ENCODE data around the gene TMEM95. TPM values are rescaled to one million over a fixed set of nuclear protein-coding genes. Genes with fewer than 3 reads are reported as not detected.

Gene TMEM95
- total RNA-seq, 1 experiment from 2014 or later: not detected

DNA sequence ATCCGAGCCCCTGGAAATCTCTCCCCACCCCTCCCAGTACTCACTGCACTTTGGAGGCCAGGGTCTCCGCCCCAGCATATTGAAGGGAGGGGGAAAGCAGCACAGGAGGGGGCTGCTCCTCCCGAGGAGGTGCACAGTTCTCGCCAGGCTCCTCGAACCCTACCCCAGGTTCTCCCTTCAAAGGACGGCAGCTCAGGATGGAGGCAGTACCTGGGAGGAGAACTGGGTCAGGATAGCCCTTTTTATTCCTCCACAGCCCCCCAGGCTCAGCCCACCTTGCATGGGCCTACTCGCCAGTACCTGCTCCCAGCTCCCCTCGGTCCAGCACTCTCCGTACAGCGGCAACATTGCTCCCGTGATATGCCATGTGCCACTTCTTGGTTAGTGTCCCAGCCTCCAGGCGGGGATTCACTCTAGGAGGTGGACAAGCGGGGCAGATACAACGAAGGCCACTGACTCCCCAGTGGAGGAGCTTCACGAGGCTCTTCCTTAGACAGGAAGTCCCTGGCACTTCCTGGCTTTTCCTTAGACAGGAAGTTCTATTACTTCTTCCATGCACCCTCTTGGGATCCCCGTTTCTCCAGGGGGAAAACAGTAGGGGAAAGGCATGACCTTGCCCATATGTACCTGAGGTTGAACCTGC is 37.7 kb upstream of the TMEM95 start (continued):
- TF ChIP-seq, protein P1, sequence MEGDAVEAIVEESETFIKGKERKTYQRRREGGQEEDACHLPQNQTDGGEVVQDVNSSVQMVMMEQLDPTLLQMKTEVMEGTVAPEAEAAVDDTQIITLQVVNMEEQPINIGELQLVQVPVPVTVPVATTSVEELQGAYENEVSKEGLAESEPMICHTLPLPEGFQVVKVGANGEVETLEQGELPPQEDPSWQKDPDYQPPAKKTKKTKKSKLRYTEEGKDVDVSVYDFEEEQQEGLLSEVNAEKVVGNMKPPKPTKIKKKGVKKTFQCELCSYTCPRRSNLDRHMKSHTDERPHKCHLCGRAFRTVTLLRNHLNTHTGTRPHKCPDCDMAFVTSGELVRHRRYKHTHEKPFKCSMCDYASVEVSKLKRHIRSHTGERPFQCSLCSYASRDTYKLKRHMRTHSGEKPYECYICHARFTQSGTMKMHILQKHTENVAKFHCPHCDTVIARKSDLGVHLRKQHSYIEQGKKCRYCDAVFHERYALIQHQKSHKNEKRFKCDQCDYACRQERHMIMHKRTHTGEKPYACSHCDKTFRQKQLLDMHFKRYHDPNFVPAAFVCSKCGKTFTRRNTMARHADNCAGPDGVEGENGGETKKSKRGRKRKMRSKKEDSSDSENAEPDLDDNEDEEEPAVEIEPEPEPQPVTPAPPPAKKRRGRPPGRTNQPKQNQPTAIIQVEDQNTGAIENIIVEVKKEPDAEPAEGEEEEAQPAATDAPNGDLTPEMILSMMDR (IDR thresholded peaks at IDR 0.05 in 2 of 3, conservative IDR thresholded peaks at IDR 0.05 in 1 of 3; ENCODE audit: borderline replicate concordance in 1 of 3, insufficient read depth in 1 of 3, low read depth in 2 of 3, low read length in 2 of 3): no peak
- TF ChIP-seq POLR2A (IDR thresholded peaks at IDR 0.05; ENCODE audit: borderline replicate concordance, extremely low read depth, insufficient read depth, insufficient read length) (no peak), POLR2AphosphoS5 (IDR thresholded peaks at IDR 0.05; ENCODE audit: low read depth, low read length) (no peak), SP1 (IDR thresholded peaks at IDR 0.05; ENCODE audit: low read depth) (no peak), EZH2phosphoT487 (IDR thresholded peaks at IDR 0.05; ENCODE audit: borderline replicate concordance) (no peak)

- Histone ChIP-seq H3K9me3 (ENCODE audit: control insufficient read depth in 1 of 2, insufficient read depth in 1 of 2, low read depth in 1 of 2, low read length in 2 of 2) (no peaks in the 10 kb centered on the region), H3K9me2 (ENCODE audit: insufficient read depth) (no peaks in the 10 kb centered on the region), H3K36me3 (ENCODE audit: control insufficient read depth in 1 of 2, insufficient read depth in 2 of 2, low read length in 2 of 2) (peaks cover 25 to 49% of the 10 kb centered on the region in 2 experiments; a peak in 3 of 4 replicates), H3K9ac (ENCODE audit: low read length) (no peak overlapping the region), H3K4me3 (replicated peaks in 1 of 2; ENCODE audit: low read depth in 1 of 2, low read length in 2 of 2) (no peak overlapping the region), H3K4me2 (ENCODE audit: low read length) (no peak overlapping the region), H3K79me2 (ENCODE audit: insufficient read depth, low read length) (peaks cover 16% of the 10 kb centered on the region), H2AFZ (ENCODE audit: low read depth, low read length, poor library complexity, severe bottlenecking) (no peak overlapping the region), H4K20me1 (ENCODE audit: insufficient read depth) (0 out of 2 replicates have a peak, but pooled peaks cover 4% of the 10 kb centered on the region), H3K27me3 (ENCODE audit: insufficient read depth, low read length) (no peaks in the 10 kb centered on the region), H3K4me1 (ENCODE audit: control insufficient read depth in 1 of 2, insufficient read depth in 2 of 2, low read length in 2 of 2) (peaks cover 13 to 24% of the 10 kb centered on the region in 2 experiments), H3K27ac (ENCODE audit: low read depth, low read length) (0 out of 2 replicates have a peak overlapping the region, but pooled peaks have one; percentile 18)
- ChIA-PET RAD21 (ENCODE audit: low non-redundant PET in 1 of 2, low total read pairs in 2 of 2, uncharacterized antibody in 2 of 2, unreplicated experiment in 2 of 2) (no interaction called here), CTCF (no interaction called here), POLR2A (no interaction called here)
- intact Hi-C loops (cut with micrococcal nuclease): no loop called here
- no peak for TF ChIP-seq ZNF274 (IDR thresholded peaks at IDR 0.05; ENCODE audit: low read depth, low read length)
- TF ChIP-seq, protein P2, sequence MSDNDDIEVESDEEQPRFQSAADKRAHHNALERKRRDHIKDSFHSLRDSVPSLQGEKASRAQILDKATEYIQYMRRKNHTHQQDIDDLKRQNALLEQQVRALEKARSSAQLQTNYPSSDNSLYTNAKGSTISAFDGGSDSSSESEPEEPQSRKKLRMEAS (IDR thresholded peaks at IDR 0.05): no peak
- no peak for TF ChIP-seq POLR2A (IDR thresholded peaks at IDR 0.05; ENCODE audit: borderline replicate concordance, extremely low read depth, insufficient read depth, insufficient read length)
- no peak for TF ChIP-seq EZH2 (IDR thresholded peaks at IDR 0.05)
- TF ChIP-seq YY1 (IDR thresholded peaks at IDR 0.05; ENCODE audit: extremely low read depth, insufficient replicate concordance, low read depth, low read length): no peak
- TF ChIP-seq POLR2AphosphoS5 (IDR thresholded peaks at IDR 0.05; ENCODE audit: low read depth, low read length): no peak
- TF ChIP-seq, protein P1 (IDR thresholded peaks at IDR 0.05 in 2 of 3, conservative IDR thresholded peaks at IDR 0.05 in 1 of 3; ENCODE audit: borderline replicate concordance in 1 of 3, insufficient read depth in 1 of 3, low read depth in 2 of 3, low read length in 2 of 3): no peak
- TF ChIP-seq CBX3 (IDR thresholded peaks at IDR 0.05; ENCODE audit: low read depth): no peak
- no peak for TF ChIP-seq JUND (IDR thresholded peaks at IDR 0.05)
- TF ChIP-seq ELF1 (IDR thresholded peaks at IDR 0.05; ENCODE audit: borderline replicate concordance, low read depth): no peak
- no peak for TF ChIP-seq EGR1 (IDR thresholded peaks at IDR 0.05; ENCODE audit: low read depth)
- BruUV-seq (replicated peaks): no TSS peak
- DNase-seq (ENCODE audit: low read depth, low spot score): no peak
- ATAC-seq: no peak
Observed at GRCh38 chr17:7318121-7318860, 36.7 kb upstream of the TMEM95 start.
